ENCODE measurements around the gene SFTPB. TPM values are rescaled to one million over a fixed set of nuclear protein-coding genes. Genes with fewer than 3 reads are reported as not detected.

Gene SFTPB
- total RNA-seq, 1 donor from 2014 or later, result not detected

DNA sequence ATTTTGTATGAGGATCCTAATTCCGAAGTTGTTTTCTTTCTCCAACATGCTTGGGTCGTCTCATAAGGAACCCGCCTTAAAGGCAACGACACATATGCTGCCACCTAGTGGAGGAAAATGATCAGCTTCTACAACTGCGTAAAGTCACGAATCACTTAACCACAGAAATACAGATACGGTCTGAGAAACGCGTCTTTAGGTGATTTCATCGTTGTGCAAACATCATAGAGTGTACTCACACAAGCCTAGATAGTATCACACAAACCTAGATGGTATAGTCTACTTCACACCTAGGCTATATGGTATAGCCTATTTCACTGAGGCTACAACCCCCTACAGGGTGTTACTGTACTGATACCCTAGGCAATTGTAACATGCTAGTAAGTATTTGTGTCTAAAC, 39.3 kb upstream of the SFTPB start:
- intact Hi-C loops (cut with micrococcal nuclease), result loop anchor here (1.0 to 5.0 kb wide), 4 partner anchors 11 to 330 kb away; no protein-coding TSS in a partner anchor
- Mint-ChIP-seq H3K27me3 (ENCODE audit: insufficient read depth) (no peaks in the 10 kb centered on the region), H3K9me3 (no peaks in the 10 kb centered on the region), H3K4me3 (peak overlapping the region; percentile 50), H3K36me3 (ENCODE audit: low read depth) (no peaks in the 10 kb centered on the region), H3K27ac (peak overlapping the region; percentile 94), H3K4me1 (ENCODE audit: low read depth) (peaks cover 79% of the 10 kb centered on the region)
- DNase-seq (ENCODE audit: low spot score), result peak; percentile 76

DNA sequence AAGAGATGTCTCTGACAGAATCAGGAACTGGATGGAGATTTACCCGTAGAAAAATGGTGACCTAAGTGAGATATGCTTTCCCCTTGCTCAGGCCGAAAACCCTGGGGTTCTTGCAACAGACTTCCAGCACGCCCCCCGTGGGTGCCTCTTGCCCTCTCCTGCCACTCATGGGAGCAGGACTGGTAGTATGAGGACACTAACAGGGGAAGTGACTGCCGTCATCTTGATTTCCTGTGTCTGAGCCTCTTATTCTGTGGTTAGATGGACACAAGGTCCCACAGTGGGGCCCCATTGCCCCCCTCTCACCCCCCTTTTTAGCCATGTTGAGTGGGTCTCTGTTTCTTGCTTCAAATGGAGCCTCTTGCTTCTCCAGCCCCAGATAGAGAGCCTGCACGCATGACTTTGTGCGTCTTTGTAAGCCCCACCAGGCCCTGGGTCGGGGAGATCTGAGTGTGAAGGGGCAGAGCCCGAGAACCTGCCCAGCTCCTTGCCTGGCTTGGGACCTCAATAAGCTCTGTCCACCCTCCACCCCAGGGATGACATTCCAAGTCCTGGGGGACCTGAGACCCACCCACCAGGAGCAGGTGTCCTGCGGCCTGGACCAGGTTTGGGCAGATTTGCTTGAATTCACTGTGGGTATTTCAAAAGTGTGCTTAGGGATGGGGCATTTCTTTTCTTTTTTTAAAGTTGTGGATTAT, 38.7 kb upstream of the SFTPB start:
- no peak for DNase-seq (ENCODE audit: low spot score)
- intact Hi-C loops (cut with micrococcal nuclease), result loop anchor here (1.0 to 5.0 kb wide), 4 partner anchors 10 to 331 kb away; no protein-coding TSS in a partner anchor
- no peaks in the 10 kb centered on the region for H3K9me3 Mint-ChIP-seq
- no peaks in the 10 kb centered on the region for H3K36me3 Mint-ChIP-seq (ENCODE audit: low read depth)
- H3K4me3 Mint-ChIP-seq, result peak overlapping the region; percentile 50
- no peaks in the 10 kb centered on the region for H3K27me3 Mint-ChIP-seq (ENCODE audit: insufficient read depth)
- H3K4me1 Mint-ChIP-seq (ENCODE audit: low read depth), result peaks cover 85% of the 10 kb centered on the region
- peak overlapping the region; percentile 94 for H3K27ac Mint-ChIP-seq

DNA sequence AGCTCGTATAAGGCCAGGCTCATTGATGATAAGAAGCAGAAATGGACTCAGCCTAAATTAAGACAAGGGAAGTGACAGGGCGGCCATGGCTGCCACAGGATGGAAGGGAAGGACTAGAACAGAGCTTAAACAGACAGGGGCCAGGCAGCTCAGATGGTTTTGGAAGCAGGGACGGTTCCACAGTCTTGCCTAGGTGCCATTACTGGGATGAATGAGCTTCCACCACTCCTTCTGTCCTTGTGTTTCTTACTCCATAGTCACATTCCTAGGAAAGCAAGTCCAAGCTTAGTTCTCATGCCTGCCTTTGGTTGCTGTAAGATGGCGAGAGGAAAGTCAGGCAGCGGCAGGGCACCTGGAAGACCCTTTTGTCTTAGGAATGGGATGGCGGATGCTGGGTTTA, 38.1 kb upstream of the SFTPB start:
- Mint-ChIP-seq H3K9me3 (no peaks in the 10 kb centered on the region), H3K4me1 (ENCODE audit: low read depth) (peaks cover 82% of the 10 kb centered on the region), H3K4me3 (peak overlapping the region; percentile 1), H3K27ac (peak overlapping the region; percentile 93), H3K36me3 (ENCODE audit: low read depth) (no peaks in the 10 kb centered on the region), H3K27me3 (ENCODE audit: insufficient read depth) (no peaks in the 10 kb centered on the region)
- intact Hi-C loops (cut with micrococcal nuclease), result loop anchor here (5.0 kb wide), 1 partner anchor 331 kb away; no protein-coding TSS in a partner anchor
- DNase-seq (ENCODE audit: low spot score), result no peak

DNA sequence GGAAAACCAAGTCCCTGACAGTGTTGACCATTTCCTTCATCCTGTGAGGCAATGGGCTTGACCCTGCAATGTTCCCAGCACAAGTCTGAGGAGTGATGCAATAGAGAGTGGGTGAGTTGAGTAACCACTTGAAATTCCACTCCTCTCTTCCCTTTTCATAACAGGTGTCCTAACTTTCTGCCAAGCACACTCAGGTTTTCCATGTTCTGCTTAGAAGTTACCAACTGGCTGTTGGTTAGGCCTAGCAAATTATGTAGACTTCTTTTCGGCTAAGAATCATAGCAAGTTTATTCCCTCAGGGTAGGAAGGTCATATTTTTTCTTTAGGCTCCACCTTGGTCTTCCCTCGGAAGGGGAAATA, 37.7 kb upstream of the SFTPB start:
- Mint-ChIP-seq H3K36me3 (ENCODE audit: low read depth) (no peaks in the 10 kb centered on the region), H3K4me1 (ENCODE audit: low read depth) (peaks cover 78% of the 10 kb centered on the region), H3K27ac (peak overlapping the region; percentile 93), H3K27me3 (ENCODE audit: insufficient read depth) (no peaks in the 10 kb centered on the region), H3K9me3 (no peaks in the 10 kb centered on the region), H3K4me3 (peak overlapping the region; percentile 1)
- no peak for DNase-seq (ENCODE audit: low spot score)
- intact Hi-C loops (cut with micrococcal nuclease), result loop anchor here (5.0 kb wide), 1 partner anchor 332 kb away; no protein-coding TSS in a partner anchor

DNA sequence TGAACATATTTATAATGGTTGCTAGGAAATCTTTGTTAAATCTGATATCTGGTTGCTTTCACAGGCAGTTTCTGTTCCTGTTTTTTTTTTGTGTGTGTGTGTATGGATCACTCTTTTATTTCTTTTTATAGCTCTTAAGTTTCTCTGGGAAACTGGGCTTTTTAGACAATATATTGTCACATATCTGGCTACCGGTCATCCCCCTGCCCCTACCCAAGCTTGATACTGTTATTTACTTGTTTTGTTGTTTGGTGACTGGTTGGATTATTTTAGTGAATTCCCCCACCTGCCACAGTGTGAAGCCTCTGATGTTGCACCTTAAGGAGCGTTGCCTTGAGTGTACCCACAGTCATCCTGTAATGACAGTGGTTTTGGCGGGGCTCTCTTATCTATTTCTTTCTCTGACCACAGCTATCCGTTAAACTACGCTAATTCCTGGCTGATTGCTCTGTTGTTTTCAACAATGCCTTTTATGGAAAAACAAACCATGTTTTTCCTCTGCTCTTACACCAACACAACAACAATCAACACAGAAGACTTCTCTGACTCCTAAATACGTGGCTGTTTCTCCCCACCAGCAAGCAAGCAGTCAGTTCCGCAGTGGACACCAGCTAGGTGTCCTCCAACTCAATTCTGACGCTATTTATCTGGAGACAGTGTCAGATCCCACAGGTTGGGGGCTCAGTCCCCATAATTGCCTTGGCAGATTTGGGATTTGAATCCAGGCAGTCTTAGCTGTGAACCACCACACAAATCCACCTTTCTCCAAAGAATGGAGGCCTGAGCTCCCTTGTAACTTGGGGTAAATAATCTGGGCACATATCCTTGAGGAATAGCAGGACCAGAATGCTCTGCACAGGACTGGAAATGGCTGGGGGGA, 37.0 kb upstream of the SFTPB start:
- peaks cover 72% of the 10 kb centered on the region for H3K4me1 Mint-ChIP-seq (ENCODE audit: low read depth)
- intact Hi-C loops (cut with micrococcal nuclease), result loop anchor here (5.0 kb wide), 1 partner anchor 332 kb away; no protein-coding TSS in a partner anchor
- no peaks in the 10 kb centered on the region for H3K36me3 Mint-ChIP-seq (ENCODE audit: low read depth)
- peak overlapping the region; percentile 47 for H3K4me3 Mint-ChIP-seq
- H3K9me3 Mint-ChIP-seq, result no peaks in the 10 kb centered on the region
- peak overlapping the region; percentile 93 for H3K27ac Mint-ChIP-seq
- no peaks in the 10 kb centered on the region for H3K27me3 Mint-ChIP-seq (ENCODE audit: insufficient read depth)
- DNase-seq (ENCODE audit: low spot score), result peak; percentile 49

DNA sequence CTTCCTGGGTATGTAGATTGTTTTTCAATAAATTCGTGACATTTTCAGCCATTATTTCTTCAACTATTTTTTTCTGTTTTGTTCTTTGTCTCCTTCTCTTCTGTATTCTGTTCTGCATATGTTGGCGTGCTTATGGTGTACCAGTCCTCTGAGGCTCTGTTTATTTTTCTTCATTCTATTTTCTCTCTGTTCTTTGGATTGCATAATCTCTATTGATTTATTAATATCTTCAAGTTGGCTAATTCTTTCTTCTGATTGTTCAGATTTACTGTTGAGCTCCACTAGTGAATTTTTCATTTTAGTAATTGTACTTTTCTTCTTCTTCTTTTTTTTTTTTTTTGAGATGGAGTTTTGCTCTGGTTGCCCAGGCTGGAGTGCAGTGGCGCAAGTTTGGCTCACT, 36.0 kb upstream of the SFTPB start:
- DNase-seq (ENCODE audit: low spot score), result no peak
- Mint-ChIP-seq H3K4me3 (no peak overlapping the region), H3K27ac (peak overlapping the region; percentile 68), H3K9me3 (no peaks in the 10 kb centered on the region), H3K4me1 (ENCODE audit: low read depth) (peaks cover 66% of the 10 kb centered on the region), H3K36me3 (ENCODE audit: low read depth) (no peaks in the 10 kb centered on the region), H3K27me3 (ENCODE audit: insufficient read depth) (no peaks in the 10 kb centered on the region)
- intact Hi-C loops (cut with micrococcal nuclease), result no loop called here

DNA sequence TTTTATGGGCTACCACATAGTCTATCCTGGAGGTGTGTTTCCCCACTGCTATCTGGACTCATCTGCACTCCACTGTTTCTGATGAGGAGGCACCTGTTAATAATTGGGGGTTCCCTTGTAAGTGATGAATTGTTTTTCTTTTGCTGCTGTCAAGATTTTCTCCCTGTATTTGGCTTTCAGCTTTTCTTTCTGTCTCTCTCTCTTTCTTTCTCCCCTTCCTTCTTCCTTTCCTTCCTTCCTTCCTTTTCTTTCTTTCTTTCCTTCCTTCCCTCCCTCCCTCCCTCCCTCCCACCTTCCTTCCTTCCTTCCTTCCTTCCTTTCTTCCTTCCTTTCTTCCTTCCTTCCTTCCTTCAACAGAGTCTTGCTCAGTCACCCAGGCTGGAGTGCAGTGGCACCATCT, 35.3 kb upstream of the SFTPB start:
- no peak for DNase-seq (ENCODE audit: low spot score)
- no peak overlapping the region for H3K4me3 Mint-ChIP-seq
- intact Hi-C loops (cut with micrococcal nuclease), result no loop called here
- H3K4me1 Mint-ChIP-seq (ENCODE audit: low read depth), result peaks cover 67% of the 10 kb centered on the region
- H3K9me3 Mint-ChIP-seq, result no peaks in the 10 kb centered on the region
- peak overlapping the region; percentile 73 for H3K27ac Mint-ChIP-seq
- H3K36me3 Mint-ChIP-seq (ENCODE audit: low read depth), result no peaks in the 10 kb centered on the region
- H3K27me3 Mint-ChIP-seq (ENCODE audit: insufficient read depth), result no peaks in the 10 kb centered on the region

DNA sequence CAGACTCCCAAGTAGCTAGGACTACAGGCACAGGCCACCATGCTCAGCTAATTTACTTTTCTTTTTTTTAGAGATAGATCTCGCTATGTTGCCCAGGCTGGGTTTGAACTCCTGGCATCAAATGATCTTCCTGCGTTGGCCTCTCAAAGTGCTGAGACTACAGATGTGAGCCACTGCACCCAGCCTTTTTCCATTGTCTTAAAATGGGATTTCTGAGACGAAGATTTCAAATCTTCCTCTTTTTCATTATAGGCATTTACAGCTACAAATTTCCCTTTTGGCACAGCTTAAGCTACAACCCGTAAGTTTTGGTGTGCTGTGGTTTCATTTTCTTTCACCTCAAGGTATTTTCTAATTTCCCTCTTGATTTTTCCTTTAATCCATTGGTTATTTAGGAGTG, 34.8 kb upstream of the SFTPB start:
- DNase-seq (ENCODE audit: low spot score), result no peak
- H3K4me1 Mint-ChIP-seq (ENCODE audit: low read depth), result peaks cover 68% of the 10 kb centered on the region
- H3K27me3 Mint-ChIP-seq (ENCODE audit: insufficient read depth), result no peaks in the 10 kb centered on the region
- no peak overlapping the region for H3K4me3 Mint-ChIP-seq
- no peaks in the 10 kb centered on the region for H3K9me3 Mint-ChIP-seq
- intact Hi-C loops (cut with micrococcal nuclease), result no loop called here
- no peaks in the 10 kb centered on the region for H3K36me3 Mint-ChIP-seq (ENCODE audit: low read depth)
- H3K27ac Mint-ChIP-seq, result peak overlapping the region; percentile 73

DNA sequence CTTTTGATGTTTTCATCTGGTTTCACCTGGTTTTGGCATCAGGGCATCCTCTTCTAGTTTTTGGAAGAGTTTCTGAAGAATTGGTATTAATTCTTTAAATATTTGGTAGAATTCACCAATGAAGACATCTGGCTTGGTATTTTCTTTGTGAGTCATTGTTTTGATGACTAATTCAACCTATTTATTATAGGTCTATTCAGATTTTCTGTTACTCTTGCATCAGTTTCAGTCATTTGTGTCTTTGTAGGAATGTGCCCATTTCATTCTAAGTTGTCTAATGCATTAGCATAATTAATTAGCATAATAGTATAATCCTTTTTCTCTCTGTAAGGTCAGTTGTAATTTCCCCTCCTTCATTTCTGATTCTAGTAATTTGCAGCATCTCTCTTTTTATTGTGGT, 34.2 kb upstream of the SFTPB start:
- no peak for DNase-seq (ENCODE audit: low spot score)
- Mint-ChIP-seq H3K27ac (peak overlapping the region; percentile 65), H3K27me3 (ENCODE audit: insufficient read depth) (no peaks in the 10 kb centered on the region), H3K9me3 (no peaks in the 10 kb centered on the region), H3K4me3 (no peak overlapping the region), H3K36me3 (ENCODE audit: low read depth) (no peaks in the 10 kb centered on the region), H3K4me1 (ENCODE audit: low read depth) (peaks cover 68% of the 10 kb centered on the region)
- intact Hi-C loops (cut with micrococcal nuclease), result no loop called here

DNA sequence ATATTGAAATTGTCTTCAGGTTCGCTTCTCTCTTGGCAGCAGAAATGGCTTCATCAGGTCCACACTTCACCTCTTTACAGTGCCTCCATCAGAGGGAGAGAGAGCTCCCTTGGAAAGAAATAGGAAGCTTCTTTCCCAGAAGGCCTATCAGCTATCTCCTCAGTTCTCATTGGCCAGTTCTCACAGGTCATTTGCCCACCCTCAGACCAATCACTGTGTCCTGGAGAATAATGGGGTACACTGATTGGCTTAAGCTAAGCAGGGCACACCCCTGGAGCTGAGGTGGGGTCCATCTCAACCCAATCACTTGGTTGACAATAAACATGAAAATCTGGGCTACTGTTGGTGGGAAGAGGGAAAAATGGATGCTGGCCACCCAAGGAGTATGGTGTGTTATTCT, 31.3 kb upstream of the SFTPB start:
- Mint-ChIP-seq H3K4me1 (ENCODE audit: low read depth) (peaks cover 40% of the 10 kb centered on the region), H3K36me3 (ENCODE audit: low read depth) (peaks cover 2% of the 10 kb centered on the region), H3K4me3 (no peak overlapping the region), H3K9me3 (no peaks in the 10 kb centered on the region), H3K27me3 (ENCODE audit: insufficient read depth) (peaks cover 2% of the 10 kb centered on the region), H3K27ac (peak overlapping the region; percentile 24)
- intact Hi-C loops (cut with micrococcal nuclease), result no loop called here
- DNase-seq (ENCODE audit: low spot score), result no peak

DNA sequence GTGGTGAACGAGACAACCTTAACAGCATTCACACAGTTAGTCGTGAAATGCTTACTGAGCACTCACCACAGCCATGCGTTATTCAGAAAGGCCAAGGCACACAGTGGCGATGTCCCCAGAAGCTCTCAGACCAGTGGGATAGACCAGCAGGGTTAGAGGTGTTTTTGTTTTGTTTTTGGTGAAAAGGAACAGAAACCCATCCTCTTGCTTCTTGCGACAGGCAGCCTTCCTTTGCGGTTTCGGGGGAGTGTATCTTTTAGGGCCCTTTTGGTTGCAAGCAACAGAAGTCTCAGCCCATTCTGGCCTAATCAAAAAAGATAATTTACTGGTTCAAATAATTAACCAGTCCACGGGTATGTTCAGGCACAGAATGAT, 30.9 kb upstream of the SFTPB start:
- no peak for DNase-seq (ENCODE audit: low spot score)
- Mint-ChIP-seq H3K27ac (no peak overlapping the region), H3K9me3 (no peaks in the 10 kb centered on the region), H3K27me3 (ENCODE audit: insufficient read depth) (peaks cover 2% of the 10 kb centered on the region), H3K4me1 (ENCODE audit: low read depth) (peaks cover 40% of the 10 kb centered on the region), H3K36me3 (ENCODE audit: low read depth) (peaks cover 2% of the 10 kb centered on the region), H3K4me3 (no peak overlapping the region)
- intact Hi-C loops (cut with micrococcal nuclease), result no loop called here

DNA sequence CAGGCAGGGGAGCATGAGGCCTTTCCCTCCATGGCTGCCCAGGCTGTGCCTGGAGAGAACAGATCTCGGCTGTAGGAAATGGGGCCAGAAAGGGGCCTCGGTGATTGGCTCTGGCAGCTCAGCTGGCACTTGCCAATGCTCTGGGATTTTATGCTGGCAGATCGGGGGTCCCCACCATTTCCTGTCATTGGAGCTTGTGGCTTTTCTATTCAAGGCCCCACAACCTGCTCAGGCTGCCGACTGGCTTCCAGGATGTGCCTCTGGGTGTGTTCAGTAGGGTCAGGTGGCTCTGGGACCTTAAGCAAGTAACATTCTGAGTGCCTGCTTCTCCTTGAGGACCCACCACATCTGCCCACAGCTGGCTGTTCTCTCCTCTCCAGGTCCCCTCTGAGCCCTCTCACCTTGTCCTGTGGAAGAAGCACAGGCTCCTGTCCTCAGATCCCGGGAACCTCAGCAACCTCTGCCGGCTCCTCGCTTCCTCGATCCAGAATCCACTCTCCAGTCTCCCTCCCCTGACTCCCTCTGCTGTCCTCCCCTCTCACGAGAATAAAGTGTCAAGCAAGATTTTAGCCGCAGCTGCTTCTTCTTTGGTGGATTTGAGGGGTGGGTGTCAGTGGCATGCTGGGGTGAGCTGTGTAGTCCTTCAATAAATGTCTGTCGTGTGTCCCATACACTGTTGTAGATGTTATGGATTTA, 30.3 kb upstream of the SFTPB start:
- Mint-ChIP-seq H3K9me3 (no peaks in the 10 kb centered on the region), H3K27me3 (ENCODE audit: insufficient read depth) (peaks cover 2% of the 10 kb centered on the region), H3K36me3 (ENCODE audit: low read depth) (peaks cover 2% of the 10 kb centered on the region), H3K4me1 (ENCODE audit: low read depth) (peaks cover 38% of the 10 kb centered on the region), H3K4me3 (peak overlapping the region; percentile 5), H3K27ac (peak overlapping the region; percentile 64)
- no peak for DNase-seq (ENCODE audit: low spot score)
- intact Hi-C loops (cut with micrococcal nuclease), result no loop called here

DNA sequence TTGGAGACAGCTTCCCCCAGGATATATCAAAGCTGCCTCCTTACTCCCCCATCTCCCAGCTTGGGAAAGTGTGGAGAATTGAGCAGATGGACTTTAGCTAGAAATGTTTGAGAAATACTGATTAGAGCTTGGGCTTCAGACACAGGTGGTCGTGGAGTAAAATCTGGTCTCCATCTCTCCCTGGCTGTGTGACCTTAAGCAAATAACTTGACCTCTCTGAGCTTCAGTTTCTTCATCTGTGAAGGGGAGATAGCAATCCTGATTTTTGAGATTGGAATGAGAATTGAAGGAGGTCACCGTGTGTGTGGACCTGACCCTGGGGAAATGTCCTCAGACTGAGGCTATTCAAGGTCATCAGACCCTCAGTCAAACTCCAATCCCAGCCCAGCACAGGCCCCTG, 29.7 kb upstream of the SFTPB start:
- Mint-ChIP-seq H3K9me3 (no peaks in the 10 kb centered on the region), H3K36me3 (ENCODE audit: low read depth) (peaks cover 2% of the 10 kb centered on the region), H3K27me3 (ENCODE audit: insufficient read depth) (peaks cover 2% of the 10 kb centered on the region), H3K4me1 (ENCODE audit: low read depth) (peaks cover 32% of the 10 kb centered on the region), H3K4me3 (no peak overlapping the region), H3K27ac (peak overlapping the region; percentile 7)
- intact Hi-C loops (cut with micrococcal nuclease), result no loop called here
- no peak for DNase-seq (ENCODE audit: low spot score)

Measured in activated T-helper 1 cell treated with anti-CD3 and anti-CD28 coated beads, Interleukin-12 subunit alpha, Interleukin-12 subunit beta, Interleukin-2, Interleukin-4 antibody, amounts not matched to agents 30 ng/mL and 10 ng/mL and 1 ng/mL, durations not matched to agents 14 hours and 24 hours and 36 hours (primary cell).